SK-N-SH (cell line): ENCODE measurements around the gene MUC2. TPM values are rescaled to one million over a fixed set of nuclear protein-coding genes. Genes with fewer than 3 reads are reported as not detected.

ENCODE experiments used
- CTCF ChIA-PET: fragments of 300-600, 350-600 bp; formaldehyde crosslinking; extraction: SDS; loops from one replicate; lab custom pipeline; 2021; lab: Yijun Ruan, JAX
- POLR2A ChIA-PET: fragments of 350-600 bp; sonication (Branson Sonifier 250); formaldehyde crosslinking; extraction: SDS; loops from one replicate; lab custom pipeline; 2020; ENCODE audit warnings: antibody characterized with exemption, inconsistent platforms; lab: Yijun Ruan, JAX
- DNase-seq: peaks from one replicate; pipeline ENCODE4 v3.0.0; 2012
- H2AFZ ChIP-seq: fragments of 200-600 bp; sonication (generic); 2 replicates; pipeline ENCODE4 v1.8.1; 2016; ENCODE audit warnings: antibody characterized with exemption, mild to moderate bottlenecking, low read depth
- H3F3A ChIP-seq: fragments of 200-600 bp; sonication (generic); replicated peaks from 2 replicates; pipeline ENCODE3; 2016; ENCODE audit warnings: antibody characterized with exemption, mild to moderate bottlenecking; ENCODE audit not compliant: insufficient read depth
- H3K27ac ChIP-seq, 2 experiments: fragments of 200-500 bp in 1 of 2; fragments of 200-600 bp in 1 of 2; sonication (Bioruptor generic) in 1 of 2; sonication (generic), shearing (Covaris generic) in 1 of 2; 2 replicates each; pipeline versions ENCODE4 v1.5.1 to v1.6.1; 2014 to 2016; ENCODE audit warnings: low read depth in 2 of 2, inconsistent platforms in 1 of 2, low read length in 1 of 2, mild to moderate bottlenecking in 1 of 2, mixed read lengths in 1 of 2
- H3K27me3 ChIP-seq: fragments of 200-600 bp; sonication (generic), shearing (Covaris generic); 2 replicates; pipeline ENCODE4 v1.6.1; 2016; ENCODE audit warnings: mixed run types; ENCODE audit not compliant: insufficient read depth
- H3K36me3 ChIP-seq, 2 experiments: fragments of 200-500 bp in 1 of 2; fragments of 200-600 bp in 1 of 2; sonication (Bioruptor generic) in 1 of 2; sonication (generic) in 1 of 2; replicated peaks in 1 of 2; 2 replicates each; pipeline versions ENCODE3 to v1.5.1; 2014 to 2016; ENCODE audit warnings: low read length in 1 of 2, mild to moderate bottlenecking in 1 of 2; ENCODE audit not compliant: insufficient read depth in 2 of 2, control insufficient read depth in 1 of 2
- H3K4me1 ChIP-seq, 2 experiments: fragments of 200-500 bp in 1 of 2; fragments of 200-600 bp in 1 of 2; sonication (Bioruptor generic) in 1 of 2; sonication (generic), shearing (Covaris generic) in 1 of 2; 2 replicates each; pipeline versions ENCODE4 v1.5.1 to v1.6.1; 2014 to 2016; ENCODE audit warnings: low read depth in 1 of 2, low read length in 1 of 2, mixed run types in 1 of 2; ENCODE audit not compliant: insufficient read depth in 2 of 2, control insufficient read depth in 1 of 2
- H3K4me2 ChIP-seq: fragments of 200-600 bp; sonication (generic), shearing (Covaris generic); 2 replicates; pipeline ENCODE4 v1.6.1; 2017; ENCODE audit warnings: mixed run types
- H3K4me3 ChIP-seq, 2 experiments: fragments of 200-500 bp in 1 of 2; fragments of 200-600 bp in 1 of 2; sonication (Bioruptor generic) in 1 of 2; sonication (generic), shearing (Covaris generic) in 1 of 2; 2 replicates each; pipeline versions ENCODE4 v1.5.1 to v1.8.1; 2014 to 2016; ENCODE audit warnings: low read depth in 2 of 2, inconsistent platforms in 1 of 2, low read length in 1 of 2, mild to moderate bottlenecking in 1 of 2, mixed read lengths in 1 of 2, moderate library complexity in 1 of 2
- H3K79me2 ChIP-seq: fragments of 200-600 bp; sonication (generic); 2 replicates; pipeline ENCODE4 v1.8.1; 2017; ENCODE audit warnings: mild to moderate bottlenecking; ENCODE audit not compliant: insufficient read depth
- H3K9ac ChIP-seq: fragments of 200-600 bp; sonication (generic); 2 replicates; pipeline ENCODE4 v1.6.1; 2017; ENCODE audit warnings: mixed run types
- H3K9me2 ChIP-seq: fragments of 200-600 bp; sonication (generic); 2 replicates; pipeline ENCODE4 v1.6.1; 2017; ENCODE audit warnings: mixed run types
- H3K9me3 ChIP-seq: fragments of 200-600 bp; sonication (generic); 2 replicates; pipeline ENCODE4 v1.6.1; 2017; ENCODE audit warnings: mixed run types, mild to moderate bottlenecking, moderate library complexity
- H4K20me1 ChIP-seq: fragments of 200-600 bp; sonication (generic); 2 replicates; pipeline ENCODE4 v1.6.1; 2017; ENCODE audit warnings: mild to moderate bottlenecking, mixed run types; ENCODE audit not compliant: insufficient read depth
- CHD2 ChIP-seq: fragments of 150-350 bp; IDR thresholded peaks from 2 replicates; pipeline ENCODE4 v1.6.1; 2018; ENCODE audit warnings: low read length; ENCODE audit not compliant: partially characterized antibody
- CTCF ChIP-seq: fragments of 200-600 bp; sonication (generic); IDR thresholded peaks from 2 replicates; pipeline ENCODE4 v1.6.1; 2017; ENCODE audit warnings: antibody characterized with exemption, mild to moderate bottlenecking, moderate library complexity
- ELF1 ChIP-seq: IDR thresholded peaks from 2 replicates; pipeline ENCODE4 v1.4.0; 2012
- EZH2phosphoT487 ChIP-seq: fragments of 200-600 bp; sonication (generic); IDR thresholded peaks from 2 replicates; pipeline ENCODE4 v1.6.1; 2017; ENCODE audit warnings: low read depth, mixed run types, mild to moderate bottlenecking, antibody characterized with exemption, moderate library complexity, borderline replicate concordance
- FOXJ3 ChIP-seq: sonication (generic); formaldehyde crosslinking; IDR thresholded peaks from 2 replicates; pipeline ENCODE4 v1.5.1; 2020; ENCODE audit warnings: mild to moderate bottlenecking, missing genetic modification reagents
- GATA2 ChIP-seq: sonication (generic); formaldehyde crosslinking; IDR thresholded peaks from 2 replicates; pipeline ENCODE4 v1.5.0; 2020; ENCODE audit warnings: mild to moderate bottlenecking, missing genetic modification reagents
- JUND ChIP-seq: IDR thresholded peaks from 2 replicates; pipeline ENCODE4 v1.4.0; 2012
- MXI1 ChIP-seq: IDR thresholded peaks from 2 replicates; pipeline ENCODE4 v1.6.1; 2012; ENCODE audit warnings: mild to moderate bottlenecking, low read depth, low read length, improper control_type of control experiment
- NFIC ChIP-seq: IDR thresholded peaks from 2 replicates; pipeline ENCODE4 v1.4.0; 2012; ENCODE audit warnings: borderline replicate concordance
- POLR2AphosphoS5 ChIP-seq: IDR thresholded peaks from 2 replicates; pipeline ENCODE4 v1.6.1; 2012; ENCODE audit warnings: low read depth, low read length
- RCOR1 ChIP-seq: fragments of 150-350 bp; IDR thresholded peaks from 2 replicates; pipeline ENCODE4 v1.6.1; 2017; ENCODE audit warnings: antibody characterized with exemption, low read length
- RFX5 ChIP-seq: IDR thresholded peaks from 2 replicates; pipeline ENCODE4 v1.6.1; 2012; ENCODE audit warnings: mild to moderate bottlenecking, improper control_type of control experiment, low read length
- RXRA ChIP-seq: IDR thresholded peaks from 2 replicates; pipeline ENCODE4 v1.4.0; 2012; ENCODE audit warnings: low read depth, mild to moderate bottlenecking, borderline replicate concordance
- SIN3A ChIP-seq: IDR thresholded peaks from 2 replicates; pipeline ENCODE4 v1.6.1; 2012; ENCODE audit warnings: low read depth, mild to moderate bottlenecking, low read length, moderate library complexity, borderline replicate concordance
- TCF12 ChIP-seq: IDR thresholded peaks from 2 replicates; pipeline ENCODE4 v1.4.0; 2012
- TEAD4 ChIP-seq: IDR thresholded peaks from 2 replicates; pipeline ENCODE4 v1.4.0; 2012; ENCODE audit warnings: mild to moderate bottlenecking, borderline replicate concordance; ENCODE audit not compliant: insufficient read depth
- WGBS: methylation state at CpG from one replicate; pipeline ENCODE4 v1.1.6; 2017; ENCODE audit warnings: low lambda C conversion rate; 5-methylcytosine and 5-hydroxymethylcytosine counted together
- polyA plus RNA-seq, 3 experiments: library from polyadenylated mRNA; depleted of rRNA; stranded (reverse); fragments of >200 nt; gene quantifications; 2 replicates each; pipeline ENCODE4 v1.2.3, GENCODE V29; 2012
- TF ChIP-seq, protein P1 (sequence below): IDR thresholded peaks from 2 replicates; pipeline ENCODE4 v1.4.0; 2012; ENCODE audit warnings: low read depth, borderline replicate concordance

Gene MUC2
- polyA plus RNA-seq, 1 of the 3 experiments (the other 2 are of a cell fraction) = not detected

GRCh38 chr11:1040428-1041148 is 34.1 kb upstream of the MUC2 start:
- no peak for DNase-seq
- POLR2A ChIA-PET = no interaction called here
- Histone ChIP-seq H3K79me2 (no peaks in the 10 kb centered on the region), H3K9ac (no peak overlapping the region), H3K9me2 (no peaks in the 10 kb centered on the region), H3K27me3 (no peaks in the 10 kb centered on the region), H2AFZ (no peak overlapping the region), H4K20me1 (no peaks in the 10 kb centered on the region), H3K4me1 (peaks cover 0 to 7% of the 10 kb centered on the region in 2 experiments; a peak in 1 of 4 replicates), H3F3A (no peaks in the 10 kb centered on the region), H3K27ac (no peak overlapping the region), H3K9me3 (no peaks in the 10 kb centered on the region), H3K4me3 (no peak overlapping the region), H3K36me3 (no peaks in the 10 kb centered on the region), H3K4me2 (no peak overlapping the region)
- CTCF ChIA-PET = interaction anchor here (1.6 to 4.3 kb wide), 3 partner anchors 10 to 192 kb away, joined by 6 to 25 read pairs (median 16); no protein-coding TSS in a partner anchor
- TF ChIP-seq NFIC = no peak
- no peak for TF ChIP-seq RXRA
- no peak for TF ChIP-seq EZH2phosphoT487
- TF ChIP-seq ELF1 = no peak
- no peak for TF ChIP-seq GATA2 (CRISPR knock-in tag)
- TF ChIP-seq RCOR1 = no peak
- TF ChIP-seq TCF12 = no peak
- no peak for TF ChIP-seq JUND
- TF ChIP-seq CTCF = no peak
- TF ChIP-seq FOXJ3 (CRISPR knock-in tag) = no peak
- TF ChIP-seq, protein P1, sequence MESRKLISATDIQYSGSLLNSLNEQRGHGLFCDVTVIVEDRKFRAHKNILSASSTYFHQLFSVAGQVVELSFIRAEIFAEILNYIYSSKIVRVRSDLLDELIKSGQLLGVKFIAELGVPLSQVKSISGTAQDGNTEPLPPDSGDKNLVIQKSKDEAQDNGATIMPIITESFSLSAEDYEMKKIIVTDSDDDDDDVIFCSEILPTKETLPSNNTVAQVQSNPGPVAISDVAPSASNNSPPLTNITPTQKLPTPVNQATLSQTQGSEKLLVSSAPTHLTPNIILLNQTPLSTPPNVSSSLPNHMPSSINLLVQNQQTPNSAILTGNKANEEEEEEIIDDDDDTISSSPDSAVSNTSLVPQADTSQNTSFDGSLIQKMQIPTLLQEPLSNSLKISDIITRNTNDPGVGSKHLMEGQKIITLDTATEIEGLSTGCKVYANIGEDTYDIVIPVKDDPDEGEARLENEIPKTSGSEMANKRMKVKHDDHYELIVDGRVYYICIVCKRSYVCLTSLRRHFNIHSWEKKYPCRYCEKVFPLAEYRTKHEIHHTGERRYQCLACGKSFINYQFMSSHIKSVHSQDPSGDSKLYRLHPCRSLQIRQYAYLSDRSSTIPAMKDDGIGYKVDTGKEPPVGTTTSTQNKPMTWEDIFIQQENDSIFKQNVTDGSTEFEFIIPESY = no peak
- no peak for TF ChIP-seq POLR2AphosphoS5
- 89% methylated on average over 9 of the region's 16 CpGs for WGBS

DNA sequence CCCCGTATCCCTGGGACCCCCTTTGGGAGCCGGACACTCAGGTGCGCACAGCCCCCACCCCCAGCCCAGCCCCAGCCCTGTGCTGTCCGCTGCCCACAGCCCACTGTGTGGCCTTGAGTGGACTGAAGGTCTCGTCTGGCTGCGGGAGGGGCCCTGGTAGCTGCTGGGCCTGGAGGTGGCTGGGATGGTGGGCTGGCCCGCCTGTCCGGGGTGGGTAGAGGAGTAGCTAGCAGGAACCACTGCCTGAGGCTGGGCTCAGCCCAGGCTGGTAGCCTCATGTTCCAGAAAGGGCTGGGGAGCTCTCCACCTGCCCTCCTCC is 33.6 kb upstream of the MUC2 start:
- CTCF ChIA-PET = interaction anchor here (0.6 to 4.3 kb wide), 5 partner anchors 10 to 193 kb away, joined by 3 to 25 read pairs (median 6); no protein-coding TSS in a partner anchor
- no peak for DNase-seq
- H2AFZ ChIP-seq = no peak overlapping the region

More for the DNA sequence above, 33.6 kb upstream of the MUC2 start:
- POLR2A ChIA-PET = no interaction called here
- no peaks in the 10 kb centered on the region for H4K20me1 ChIP-seq
- no peaks in the 10 kb centered on the region for H3K27me3 ChIP-seq
- H3K9me3 ChIP-seq = no peaks in the 10 kb centered on the region
- no peak overlapping the region for H3K27ac ChIP-seq
- no peaks in the 10 kb centered on the region for H3K36me3 ChIP-seq
- 67% methylated on average over 2 of the region's 8 CpGs for WGBS
- TF ChIP-seq CHD2 (no peak), TEAD4 (no peak), SIN3A (no peak), MXI1 (no peak), TCF12 (no peak), RXRA (no peak), RFX5 (no peak)
- TF ChIP-seq, protein P1 = no peak
- H3K4me3 ChIP-seq = no peak overlapping the region
- no peaks in the 10 kb centered on the region for H3K9me2 ChIP-seq
- no peaks in the 10 kb centered on the region for H3K79me2 ChIP-seq
- H3K4me2 ChIP-seq = no peak overlapping the region
- H3F3A ChIP-seq = no peaks in the 10 kb centered on the region
- peaks cover 0 to 7% of the 10 kb centered on the region in 2 experiments; a peak in 1 of 4 replicates for H3K4me1 ChIP-seq
- H3K9ac ChIP-seq = no peak overlapping the region
